NCI-H345 treated with DMSO at 0.1 percent for 48 hours (cell line): ENCODE measurements around the gene PSMA7.

Experiments
- DNase-seq: peaks from one replicate; lab custom pipeline; 2025; ENCODE audit not compliant: unreplicated experiment; lab: John Stamatoyannopoulos, UW

Gene PSMA7

GRCh38 chr20:62172666-62173065 is 29.5 kb upstream of the PSMA7 start:
- no peak for DNase-seq

GRCh38 chr20:62171245-62171644 is 28.1 kb upstream of the PSMA7 start:
- no peak for DNase-seq

- DNase-seq = no peak
These were observed 27.3 kb upstream of the PSMA7 start for GRCh38 chr20:62170536-62170935.

- DNase-seq = no peak
These were observed 25.8 kb upstream of the PSMA7 start for GRCh38 chr20:62168890-62169435.

- no peak for DNase-seq
These were observed 24.9 kb upstream of the PSMA7 start for GRCh38 chr20:62168061-62168460.

GRCh38 chr20:62167474-62167873 is 24.3 kb upstream of the PSMA7 start:
- DNase-seq = no peak

- DNase-seq = no peak
These were observed 22.7 kb upstream of the PSMA7 start for GRCh38 chr20:62165762-62166399.

- no peak for DNase-seq
These were observed 21.9 kb upstream of the PSMA7 start for GRCh38 chr20:62164879-62165761.

GRCh38 chr20:62163986-62164762 is 21.0 kb upstream of the PSMA7 start:
- no peak for DNase-seq

- DNase-seq = no peak
These were observed 20.3 kb upstream of the PSMA7 start for GRCh38 chr20:62163485-62163865.

- DNase-seq = no peak
These were observed 19.7 kb upstream of the PSMA7 start for GRCh38 chr20:62162765-62163484.

GRCh38 chr20:62161347-62161746 is 18.2 kb upstream of the PSMA7 start:
- DNase-seq = no peak

GRCh38 chr20:62160876-62161275 is 17.7 kb upstream of the PSMA7 start:
- no peak for DNase-seq

- no peak for DNase-seq
These were observed 17.1 kb upstream of the PSMA7 start for GRCh38 chr20:62160253-62160652.

- no peak for DNase-seq
These were observed 16.6 kb upstream of the PSMA7 start for GRCh38 chr20:62159839-62160238.

- DNase-seq = no peak
These were observed 15.9 kb upstream of the PSMA7 start for GRCh38 chr20:62159052-62159451.

GRCh38 chr20:62158541-62158940 is 15.3 kb upstream of the PSMA7 start:
- DNase-seq = no peak

- no peak for DNase-seq
These were observed 14.8 kb upstream of the PSMA7 start for GRCh38 chr20:62158088-62158400.

- DNase-seq = no peak
These were observed 14.3 kb upstream of the PSMA7 start for GRCh38 chr20:62157387-62158087.

- DNase-seq = peak; percentile 43
These were observed 13.6 kb upstream of the PSMA7 start for GRCh38 chr20:62156592-62157386.
